ENCODE measurements around the gene BEGAIN. TPM values are rescaled to one million over a fixed set of nuclear protein-coding genes. Genes with fewer than 3 reads are reported as not detected.

BEGAIN gene
- total and polyA plus RNA-seq, 9 of the 15 experiments (the other 6 are each of a cell fraction or from before 2014, with no cell fraction given) = 0.07 to 0.68 (median 0.55) TPM; not detected in 3

- TF ChIP-seq HMGN3 (IDR thresholded peaks at IDR 0.05; ENCODE audit: borderline replicate concordance, extremely low read depth, insufficient read length, low read depth, low read length) (peak; percentile 40), CTBP1 (IDR thresholded peaks at IDR 0.05; ENCODE audit: borderline replicate concordance) (peak; percentile 27; the same call in 1 of the 2 replicates), ZBTB9 (CRISPR knock-in tag; IDR thresholded peaks at IDR 0.05) (no peak), BRF2 (IDR thresholded peaks at IDR 0.05; ENCODE audit: borderline replicate concordance, insufficient read depth, insufficient read length) (no peak), ATF1 (CRISPR knock-in tag; IDR thresholded peaks at IDR 0.05) (0 out of 2 replicates have a peak, but pooled peaks have one; percentile 43), ATF1 (tag; IDR thresholded peaks at IDR 0.05) (peak; percentile 90), BRD4 (IDR thresholded peaks at IDR 0.05) (no peak), PKNOX1 (IDR thresholded peaks at IDR 0.05) (0 out of 2 replicates have a peak, but pooled peaks have one; percentile 29), CREM (IDR thresholded peaks at IDR 0.05; ENCODE audit: low read depth) (peak; percentile 93), CREB1 (IDR thresholded peaks at IDR 0.05) (peak; percentile 69), CREB1 (CRISPR knock-in tag; IDR thresholded peaks at IDR 0.05) (peak; percentile 81), JUND (IDR thresholded peaks at IDR 0.05; ENCODE audit: borderline replicate concordance, low read depth, low read length) (peak; percentile 37; the same call in 1 of the 2 replicates), JUND (tag; IDR thresholded peaks at IDR 0.05; ENCODE audit: borderline replicate concordance, low read depth, low read length) (no peak), PML (IDR thresholded peaks at IDR 0.05; ENCODE audit: low read length) (no peak), ZNF76 (CRISPR knock-in tag; IDR thresholded peaks at IDR 0.05; ENCODE audit: borderline replicate concordance) (no peak), POLR2G (IDR thresholded peaks at IDR 0.05; ENCODE audit: low read depth, low read length) (0 out of 2 replicates have a peak, but pooled peaks have one; percentile 15), ATF2 (CRISPR knock-in tag; IDR thresholded peaks at IDR 0.05) (no peak), PURB (CRISPR knock-in tag; IDR thresholded peaks at IDR 0.05; ENCODE audit: low read depth) (no peak), GATAD2A (IDR thresholded peaks at IDR 0.05) (no peak), PRDM10 (IDR thresholded peaks at IDR 0.05; ENCODE audit: partially characterized antibody) (peak; percentile 68)
These were observed 33.0 kb downstream of the BEGAIN start (continued) for GRCh38 chr14:100554082-100554677.

Data from K562 (cell line).